ENCODE measurements around the gene EMSY. TPM values are rescaled to one million over a fixed set of nuclear protein-coding genes. Genes with fewer than 3 reads are reported as not detected.

Gene EMSY
- total RNA-seq, 4 donors from 2014 or later = 27.6 to 36.5 (median 32.0) TPM

GRCh38 chr11:76557466-76557865, 112.6 kb downstream of the EMSY start:
- no peak for DNase-seq

GRCh38 chr11:76558473-76558872, 113.7 kb downstream of the EMSY start:
- Histone ChIP-seq H3K4me3 (no peak overlapping the region), H3K27me3 (no peaks in the 10 kb centered on the region), H3K9me3 (no peaks in the 10 kb centered on the region), H3K36me3 (no peaks in the 10 kb centered on the region), H3K27ac (no peak overlapping the region), H3K4me1 (peaks cover 0 to 11% (median 0%) of the 10 kb centered on the region in 4 donors)
- DNase-seq = no peak
- no peak for TF ChIP-seq POLR2A (IDR thresholded peaks at IDR 0.05)
- no peak for TF ChIP-seq CTCF (IDR thresholded peaks at IDR 0.05)

More at GRCh38 chr11:76557466-76557865, 112.6 kb downstream of the EMSY start:
- Histone ChIP-seq H3K27me3 (no peaks in the 10 kb centered on the region), H3K27ac (no peak overlapping the region), H3K4me3 (no peak overlapping the region), H3K4me1 (peaks cover 0 to 13% (median 0%) of the 10 kb centered on the region in 4 donors), H3K36me3 (no peaks in the 10 kb centered on the region), H3K9me3 (no peaks in the 10 kb centered on the region)
- no peak for TF ChIP-seq POLR2A (IDR thresholded peaks at IDR 0.05)
- no peak for TF ChIP-seq CTCF (IDR thresholded peaks at IDR 0.05)

GRCh38 chr11:76558891-76559290, 114.1 kb downstream of the EMSY start:
- no peaks in the 10 kb centered on the region for H3K36me3 ChIP-seq
- H3K4me3 ChIP-seq = no peak overlapping the region
- peaks cover 0 to 7% (median 0%) of the 10 kb centered on the region in 4 donors for H3K4me1 ChIP-seq
- H3K9me3 ChIP-seq = no peaks in the 10 kb centered on the region
- DNase-seq = no peak
- H3K27ac ChIP-seq = no peak overlapping the region
- no peaks in the 10 kb centered on the region for H3K27me3 ChIP-seq
- no peak for TF ChIP-seq CTCF (IDR thresholded peaks at IDR 0.05)
- TF ChIP-seq POLR2A (IDR thresholded peaks at IDR 0.05) = no peak

GRCh38 chr11:76559346-76559745, 114.5 kb downstream of the EMSY start:
- no peak for DNase-seq
- no peak overlapping the region for H3K27ac ChIP-seq
- no peak overlapping the region for H3K4me3 ChIP-seq
- H3K27me3 ChIP-seq = no peaks in the 10 kb centered on the region
- no peaks in the 10 kb centered on the region for H3K36me3 ChIP-seq
- no peaks in the 10 kb centered on the region for H3K9me3 ChIP-seq
- TF ChIP-seq POLR2A (IDR thresholded peaks at IDR 0.05) = no peak
- TF ChIP-seq CTCF (IDR thresholded peaks at IDR 0.05) = no peak
- peaks cover 0 to 7% (median 0%) of the 10 kb centered on the region in 4 donors for H3K4me1 ChIP-seq

GRCh38 chr11:76560219-76560618, 115.4 kb downstream of the EMSY start:
- no peaks in the 10 kb centered on the region for H3K27me3 ChIP-seq
- TF ChIP-seq POLR2A (IDR thresholded peaks at IDR 0.05) (no peak), CTCF (IDR thresholded peaks at IDR 0.05) (no peak)
- DNase-seq = no peak
- H3K4me1 ChIP-seq = no peaks in the 10 kb centered on the region
- no peak overlapping the region for H3K4me3 ChIP-seq
- H3K27ac ChIP-seq = no peak overlapping the region
- no peaks in the 10 kb centered on the region for H3K9me3 ChIP-seq
- no peaks in the 10 kb centered on the region for H3K36me3 ChIP-seq

- Histone ChIP-seq H3K4me1 (no peaks in the 10 kb centered on the region), H3K36me3 (no peaks in the 10 kb centered on the region), H3K4me3 (no peak overlapping the region), H3K27ac (no peak overlapping the region), H3K9me3 (no peaks in the 10 kb centered on the region), H3K27me3 (no peaks in the 10 kb centered on the region)
- TF ChIP-seq CTCF (IDR thresholded peaks at IDR 0.05) (no peak), POLR2A (IDR thresholded peaks at IDR 0.05) (no peak)
- no peak for DNase-seq
Measured at GRCh38 chr11:76561245-76561644, 116.4 kb downstream of the EMSY start.

All from Peyer's patch (tissue), 4 donors.